SU-DHL-6 (cell line): Measurements from ENCODE around the gene WWP2.

ENCODE experiments used
- H2AFZ ChIP-seq: fragments of 200-600 bp; sonication (generic); 2 replicates; pipeline ENCODE4 v1.6.1; 2014; ENCODE audit warnings: low read depth, mild to moderate bottlenecking, moderate library complexity, mixed read lengths, antibody characterized with exemption, low read length; ENCODE audit not compliant: severe bottlenecking
- H3F3A ChIP-seq: fragments of 200-600 bp; shearing (Covaris generic); 2 replicates; pipeline ENCODE4 v1.6.0; 2016; ENCODE audit warnings: antibody characterized with exemption, mild to moderate bottlenecking; ENCODE audit not compliant: insufficient read depth
- H3K27ac ChIP-seq: fragments of 200-600 bp; sonication (generic); 2 replicates; pipeline ENCODE4 v1.5.1; 2016; ENCODE audit warnings: low read depth, mild to moderate bottlenecking, low read length, moderate library complexity, mixed read lengths
- H3K27me3 ChIP-seq: fragments of 200-600 bp; sonication (generic), shearing (Covaris generic); 2 replicates; pipeline ENCODE4 v1.6.0; 2014; ENCODE audit warnings: mild to moderate bottlenecking, low read length
- H3K36me3 ChIP-seq: fragments of 200-600 bp; sonication (generic); 2 replicates; pipeline ENCODE4 v1.6.1; 2014; ENCODE audit warnings: mild to moderate bottlenecking, low read length, mixed read lengths
- H3K4me2 ChIP-seq: fragments of 300-600, 200-600 bp; shearing (Covaris generic), sonication (generic); 2 replicates; pipeline ENCODE4 v1.6.0; 2014; ENCODE audit warnings: low read length, low read depth, mild to moderate bottlenecking; ENCODE audit not compliant: poor library complexity, severe bottlenecking
- H3K4me3 ChIP-seq: fragments of 200-600 bp; sonication (generic); 2 replicates; pipeline ENCODE4 v1.5.1; 2014; ENCODE audit warnings: antibody characterized with exemption, low read length, mild to moderate bottlenecking, mixed read lengths; ENCODE audit not compliant: insufficient read depth, poor library complexity, severe bottlenecking
- H3K79me2 ChIP-seq: fragments of 200-600 bp; sonication (generic); 2 replicates; pipeline ENCODE4 v1.6.1; 2014; ENCODE audit warnings: mild to moderate bottlenecking, low read length, moderate library complexity; ENCODE audit not compliant: insufficient read depth
- H3K9ac ChIP-seq: fragments of 200-600 bp; sonication (generic); 2 replicates; pipeline ENCODE4 v1.7.0; 2014; ENCODE audit warnings: mild to moderate bottlenecking, low read length
- H3K9me2 ChIP-seq: fragments of 200-600 bp; sonication (generic); replicated peaks from 2 replicates; pipeline ENCODE4 v1.6.1; 2014; ENCODE audit warnings: low read length; ENCODE audit not compliant: insufficient read depth
- H3K9me3 ChIP-seq: fragments of 200-600 bp; sonication (generic); 2 replicates; pipeline ENCODE4 v1.6.1; 2014; ENCODE audit warnings: low read length, mixed read lengths; ENCODE audit not compliant: insufficient read depth
- H4K20me1 ChIP-seq: fragments of 200-600 bp; sonication (generic); 2 replicates; pipeline ENCODE4 v1.6.1; 2014; ENCODE audit warnings: low read depth, mild to moderate bottlenecking, antibody characterized with exemption, low read length, moderate library complexity, mixed read lengths
- CTCF ChIP-seq: fragments of 200-600 bp; sonication (generic); IDR thresholded peaks from one replicate; pipeline ENCODE4 v1.5.1; 2017; ENCODE audit warnings: antibody characterized with exemption, mild to moderate bottlenecking, low read length, moderate library complexity; ENCODE audit not compliant: insufficient read depth, poor library complexity, severe bottlenecking
- EZH2phosphoT487 ChIP-seq: fragments of 200-600 bp; sonication (generic), shearing (Covaris generic); conservative IDR thresholded peaks from 2 replicates; pipeline ENCODE4 v1.6.1; 2018; ENCODE audit warnings: mild to moderate bottlenecking, antibody characterized with exemption, low read length, moderate library complexity, mixed read lengths

WWP2 gene

GRCh38 chr16:69732101-69732500, 30.0 kb upstream of the WWP2 start:
- Histone ChIP-seq H3K36me3 (no peaks in the 10 kb centered on the region), H3K27ac (no peak overlapping the region), H3F3A (no peaks in the 10 kb centered on the region), H3K9ac (no peak overlapping the region), H3K4me3 (no peak overlapping the region), H2AFZ (no peak overlapping the region), H3K4me2 (no peak overlapping the region), H3K9me3 (no peaks in the 10 kb centered on the region), H3K27me3 (no peaks in the 10 kb centered on the region), H4K20me1 (no peaks in the 10 kb centered on the region), H3K9me2 (no peaks in the 10 kb centered on the region), H3K79me2 (no peaks in the 10 kb centered on the region)
- TF ChIP-seq EZH2phosphoT487 (no peak), CTCF (no peak)

GRCh38 chr16:69741519-69741918, 20.6 kb upstream of the WWP2 start:
- Histone ChIP-seq H3K79me2 (no peaks in the 10 kb centered on the region), H3F3A (no peaks in the 10 kb centered on the region), H3K27me3 (no peaks in the 10 kb centered on the region), H3K4me2 (no peak overlapping the region), H3K9me2 (no peaks in the 10 kb centered on the region), H4K20me1 (no peaks in the 10 kb centered on the region), H3K27ac (no peak overlapping the region), H2AFZ (no peak overlapping the region), H3K36me3 (peaks cover 16% of the 10 kb centered on the region; the same call in 1 of the 2 replicates), H3K4me3 (no peak overlapping the region), H3K9me3 (no peaks in the 10 kb centered on the region), H3K9ac (no peak overlapping the region)
- TF ChIP-seq CTCF (no peak), EZH2phosphoT487 (no peak)

- TF ChIP-seq EZH2phosphoT487 (no peak), CTCF (no peak)
Observed at GRCh38 chr16:69741951-69742904, 19.9 kb upstream of the WWP2 start.

More at GRCh38 chr16:69741951-69742904, 19.9 kb upstream of the WWP2 start:
- no peak overlapping the region for H2AFZ ChIP-seq
- peaks cover 16% of the 10 kb centered on the region; the same call in 1 of the 2 replicates for H3K36me3 ChIP-seq
- H3F3A ChIP-seq, result no peaks in the 10 kb centered on the region
- no peaks in the 10 kb centered on the region for H3K9me2 ChIP-seq
- no peak overlapping the region for H3K27ac ChIP-seq
- H4K20me1 ChIP-seq, result no peaks in the 10 kb centered on the region
- no peak overlapping the region for H3K9ac ChIP-seq
- H3K9me3 ChIP-seq, result no peaks in the 10 kb centered on the region
- H3K4me2 ChIP-seq, result no peak overlapping the region
- no peaks in the 10 kb centered on the region for H3K79me2 ChIP-seq
- H3K4me3 ChIP-seq, result no peak overlapping the region
- no peaks in the 10 kb centered on the region for H3K27me3 ChIP-seq
